ENCODE data around the gene TMEM271.

Gene TMEM271

GRCh38 chr4:576245-576821 lies at the start of gene TMEM271:
TMEM271 (minus strand) TSS chr4:576295; CDS start chr4:576062, 233 bp downstream.
- Mint-ChIP-seq H3K27me3 (peaks cover 50% of the 10 kb centered on the region), H3K36me3 (no peaks in the 10 kb centered on the region), H3K9me3 (ENCODE audit: low read depth) (no peaks in the 10 kb centered on the region), H3K27ac (no peak within 1 kb of the TSS), H3K4me1 (ENCODE audit: low read depth) (peaks cover 11% of the 10 kb centered on the region), H3K4me3 (peak within 1 kb of the TSS; percentile 79)

DNA sequence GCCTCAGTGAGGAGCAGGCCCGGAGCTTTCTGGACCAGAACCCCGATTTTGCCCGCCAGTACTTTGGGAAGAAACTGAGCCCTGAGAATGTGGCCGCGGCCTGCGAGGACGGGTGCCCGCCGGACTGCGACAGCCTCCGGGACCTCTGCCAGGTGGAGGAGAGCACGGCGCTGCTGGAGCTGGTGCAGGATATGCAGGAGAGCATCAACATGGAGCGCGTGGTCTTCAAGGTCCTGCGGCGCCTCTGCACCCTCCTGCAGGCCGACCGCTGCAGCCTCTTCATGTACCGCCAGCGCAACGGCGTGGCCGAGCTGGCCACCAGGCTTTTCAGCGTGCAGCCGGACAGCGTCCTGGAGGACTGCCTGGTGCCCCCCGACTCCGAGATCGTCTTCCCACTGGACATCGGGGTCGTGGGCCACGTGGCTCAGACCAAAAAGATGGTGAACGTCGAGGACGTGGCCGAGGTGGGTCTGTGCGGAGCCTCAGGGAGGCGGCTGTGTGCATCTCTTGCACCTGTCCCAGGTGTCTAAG lies 49.6 kb upstream of the TMEM271 start:
- Mint-ChIP-seq H3K9me3 (ENCODE audit: low read depth) (no peaks in the 10 kb centered on the region), H3K27me3 (peaks cover 4% of the 10 kb centered on the region), H3K36me3 (no peaks in the 10 kb centered on the region), H3K4me3 (no peak overlapping the region), H3K27ac (no peak overlapping the region), H3K4me1 (ENCODE audit: low read depth) (no peaks in the 10 kb centered on the region)

DNA sequence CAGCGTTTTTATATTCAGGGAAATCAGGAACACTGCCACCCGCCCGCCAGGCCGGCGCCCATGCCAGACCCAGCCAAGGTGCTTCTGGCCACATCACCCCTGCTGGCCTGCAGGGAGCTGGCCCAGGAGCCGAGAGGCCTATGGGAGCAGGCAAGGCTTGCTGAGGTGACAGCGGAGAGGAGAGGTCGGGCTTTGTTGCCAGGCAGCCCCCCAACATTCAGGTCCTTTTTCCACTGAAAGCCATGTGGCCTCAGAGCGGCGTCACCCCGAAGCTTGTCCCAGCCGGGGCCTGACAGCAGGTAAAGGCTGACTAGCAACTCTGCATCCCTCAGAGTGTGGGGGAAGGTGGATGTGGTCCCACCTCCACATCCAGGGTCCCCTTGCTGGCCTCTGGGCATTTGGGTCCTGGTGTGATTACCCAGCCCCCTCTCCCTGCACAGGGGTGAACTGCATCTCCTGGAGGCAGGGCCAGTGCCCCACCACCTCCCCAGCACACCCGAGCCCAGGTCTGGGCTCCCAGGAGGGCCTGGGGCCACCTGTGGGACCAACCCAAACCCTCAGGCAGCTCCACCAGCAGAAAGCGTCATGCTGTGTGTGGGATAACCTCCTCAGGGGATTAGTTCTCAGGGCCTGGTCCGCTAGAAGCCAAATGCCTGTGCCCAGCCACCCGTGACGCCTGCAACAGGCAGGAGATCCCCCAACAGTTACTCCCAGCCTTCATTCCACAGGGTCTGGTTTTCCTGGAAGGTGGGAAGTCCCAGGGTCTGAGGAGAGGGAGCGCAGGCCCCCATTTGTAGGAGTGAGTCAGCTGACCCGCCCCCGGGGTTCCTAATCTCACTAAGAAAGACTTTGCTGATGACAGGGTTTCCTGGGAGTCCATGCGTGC lies 48.9 kb upstream of the TMEM271 start, which contains the start of gene PDE6B:
TSS of gene PDE6B (plus strand) at position 869 of the 886 bp plus-strand sequence. CDS start 54 bp downstream, outside the sequence.
- Mint-ChIP-seq H3K27ac (no peak within 1 kb of the TSS), H3K4me1 (ENCODE audit: low read depth) (no peaks in the 10 kb centered on the region), H3K4me3 (no peak within 1 kb of the TSS), H3K27me3 (peaks cover 7% of the 10 kb centered on the region), H3K36me3 (no peaks in the 10 kb centered on the region), H3K9me3 (ENCODE audit: low read depth) (no peaks in the 10 kb centered on the region)

DNA sequence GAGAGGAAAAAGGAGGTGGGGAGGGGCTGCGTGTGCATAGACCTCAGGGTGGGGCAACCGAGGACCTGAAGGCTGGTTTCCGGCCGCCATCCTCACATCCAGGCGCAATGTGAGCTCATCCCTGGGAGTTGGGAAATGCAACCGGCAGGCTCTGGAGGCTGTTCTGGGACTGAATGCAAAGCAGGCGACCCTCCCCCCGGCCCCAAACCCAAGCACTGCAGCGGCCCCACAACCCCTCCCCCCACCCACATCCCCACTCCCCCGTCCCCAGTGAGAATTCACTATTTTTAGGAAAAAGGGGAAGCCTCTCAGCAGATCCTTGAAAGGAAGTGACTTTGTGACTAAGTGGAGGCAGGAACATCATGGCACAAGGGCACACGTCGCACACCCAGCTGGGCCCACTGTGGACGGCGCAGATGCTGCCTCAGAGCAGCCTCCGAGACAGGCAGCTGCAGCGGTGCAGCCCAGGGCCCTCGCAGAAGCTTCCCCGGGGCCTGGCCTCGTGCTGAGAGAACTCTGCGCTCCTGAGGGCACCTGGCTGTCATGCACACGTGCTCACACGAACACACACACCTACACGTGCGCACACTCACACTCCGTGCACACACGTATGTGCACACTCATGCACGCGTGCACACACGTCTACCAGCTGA lies 47.9 kb upstream of the TMEM271 start:
- H3K9me3 Mint-ChIP-seq (ENCODE audit: low read depth) = no peaks in the 10 kb centered on the region
- no peak overlapping the region for H3K27ac Mint-ChIP-seq
- peaks cover 7% of the 10 kb centered on the region for H3K27me3 Mint-ChIP-seq

DNA sequence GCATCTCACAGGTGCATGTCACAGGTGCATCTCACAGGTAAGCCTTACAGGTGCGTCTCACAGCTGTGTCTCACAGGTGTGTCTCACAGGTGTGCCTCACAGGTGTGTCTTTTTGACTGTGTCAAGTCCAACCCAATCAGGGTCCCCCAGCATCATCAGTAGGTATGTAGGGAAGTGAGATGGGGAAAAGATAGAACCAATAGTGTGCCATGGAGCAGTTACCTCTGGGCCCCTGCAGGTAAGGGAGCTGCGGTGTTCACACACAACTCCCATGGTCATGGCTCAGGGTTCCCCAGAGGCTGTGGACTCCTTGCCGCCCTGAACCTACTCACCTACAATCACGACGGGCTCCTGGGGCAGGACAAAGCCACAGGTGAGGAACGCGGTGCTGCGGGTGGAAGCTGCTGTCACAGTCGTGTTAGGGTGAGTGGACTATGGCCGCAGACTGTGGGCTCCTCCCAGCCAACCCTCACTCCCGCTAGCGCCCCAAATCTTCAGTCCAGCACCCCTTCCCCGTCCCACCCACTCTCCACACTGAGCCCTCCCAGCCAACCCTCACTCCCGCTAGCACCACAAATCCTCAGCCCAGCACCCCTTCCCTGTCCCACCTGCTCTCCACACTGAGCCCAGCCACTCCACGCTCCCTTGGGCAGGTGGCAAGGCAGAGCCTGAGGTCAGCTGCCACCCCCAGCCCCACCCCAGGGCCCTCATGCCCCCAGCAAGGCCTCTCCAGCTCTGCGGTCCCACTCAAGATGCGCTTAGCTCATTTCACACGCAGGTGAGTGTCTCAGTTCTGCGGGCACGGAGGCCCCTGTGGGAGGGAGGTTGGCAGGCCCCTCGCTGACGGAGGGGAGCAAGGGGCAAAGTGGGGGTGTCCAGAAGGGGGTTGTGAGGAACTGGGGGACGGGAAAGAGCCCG lies 47.2 kb upstream of the TMEM271 start:
- Mint-ChIP-seq H3K9me3 (ENCODE audit: low read depth) (no peaks in the 10 kb centered on the region), H3K36me3 (no peaks in the 10 kb centered on the region), H3K27me3 (peaks cover 7% of the 10 kb centered on the region), H3K4me3 (no peak overlapping the region), H3K4me1 (ENCODE audit: low read depth) (no peaks in the 10 kb centered on the region), H3K27ac (no peak overlapping the region)

More for the DNA sequence above, 47.9 kb upstream of the TMEM271 start:
- no peaks in the 10 kb centered on the region for H3K4me1 Mint-ChIP-seq (ENCODE audit: low read depth)
- H3K4me3 Mint-ChIP-seq = no peak overlapping the region
- H3K36me3 Mint-ChIP-seq = no peaks in the 10 kb centered on the region

DNA sequence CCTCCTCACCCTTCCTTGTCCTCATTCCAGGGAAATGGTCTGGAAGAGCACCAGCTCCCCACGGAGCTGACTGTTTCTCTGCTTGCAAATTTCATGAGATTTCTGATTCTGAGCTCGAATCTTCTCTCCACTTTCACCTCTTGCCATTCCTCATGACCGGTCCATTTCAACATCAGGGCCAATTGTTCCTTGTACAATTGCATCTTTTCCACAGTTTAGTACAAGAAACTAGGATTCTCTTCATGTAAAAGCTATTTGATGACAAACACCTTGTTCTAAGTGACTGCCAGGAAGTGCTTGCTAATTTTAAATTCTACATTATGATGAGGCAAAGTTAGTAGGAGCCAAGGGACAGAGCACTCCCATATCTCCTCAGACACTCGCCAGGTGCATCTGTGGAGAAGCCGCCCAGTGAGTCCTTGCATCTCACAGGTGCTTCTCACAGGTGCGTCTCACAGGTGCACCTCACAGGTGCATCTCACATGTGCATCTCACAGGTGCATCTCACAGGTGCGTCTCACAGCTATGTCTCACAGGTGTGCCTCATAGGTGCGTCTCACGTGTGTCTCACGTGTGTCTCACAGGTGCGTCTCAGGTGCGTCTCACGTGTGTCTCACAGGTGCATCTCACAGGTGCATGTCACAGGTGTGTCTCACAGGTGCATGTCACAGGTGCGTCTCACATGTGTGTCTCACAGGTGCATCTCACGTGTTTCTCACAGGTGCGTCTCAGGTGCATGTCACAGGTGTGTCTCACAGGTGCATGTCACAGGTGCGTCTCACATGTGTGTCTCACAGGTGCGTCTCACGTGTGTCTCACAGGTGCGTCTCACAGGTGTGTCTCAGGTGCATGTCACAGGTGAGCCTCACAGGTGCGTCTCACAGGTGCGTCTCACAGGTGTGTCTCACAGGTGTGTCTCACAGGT lies 46.2 kb upstream of the TMEM271 start:
- no peaks in the 10 kb centered on the region for H3K9me3 Mint-ChIP-seq (ENCODE audit: low read depth)
- no peak overlapping the region for H3K27ac Mint-ChIP-seq
- no peaks in the 10 kb centered on the region for H3K36me3 Mint-ChIP-seq
- H3K4me3 Mint-ChIP-seq = no peak overlapping the region
- no peaks in the 10 kb centered on the region for H3K4me1 Mint-ChIP-seq (ENCODE audit: low read depth)
- H3K27me3 Mint-ChIP-seq = peaks cover 10% of the 10 kb centered on the region

- Mint-ChIP-seq H3K36me3 (no peaks in the 10 kb centered on the region), H3K27me3 (peaks cover 10% of the 10 kb centered on the region), H3K4me3 (no peak overlapping the region), H3K4me1 (ENCODE audit: low read depth) (no peaks in the 10 kb centered on the region), H3K27ac (no peak overlapping the region), H3K9me3 (ENCODE audit: low read depth) (no peaks in the 10 kb centered on the region)
These were observed 45.4 kb upstream of the TMEM271 start for GRCh38 chr4:621296-622070.

- Mint-ChIP-seq H3K27me3 (peaks cover 10% of the 10 kb centered on the region), H3K9me3 (ENCODE audit: low read depth) (no peaks in the 10 kb centered on the region), H3K4me3 (no peak overlapping the region), H3K27ac (no peak overlapping the region), H3K4me1 (ENCODE audit: low read depth) (no peaks in the 10 kb centered on the region), H3K36me3 (no peaks in the 10 kb centered on the region)
These were observed 44.8 kb upstream of the TMEM271 start for GRCh38 chr4:620851-621261.

- Mint-ChIP-seq H3K27ac (no peak overlapping the region), H3K36me3 (no peaks in the 10 kb centered on the region), H3K4me3 (no peak overlapping the region), H3K27me3 (peaks cover 10% of the 10 kb centered on the region), H3K9me3 (ENCODE audit: low read depth) (no peaks in the 10 kb centered on the region), H3K4me1 (ENCODE audit: low read depth) (no peaks in the 10 kb centered on the region)
These were observed 44.1 kb upstream of the TMEM271 start for GRCh38 chr4:620201-620600.

DNA sequence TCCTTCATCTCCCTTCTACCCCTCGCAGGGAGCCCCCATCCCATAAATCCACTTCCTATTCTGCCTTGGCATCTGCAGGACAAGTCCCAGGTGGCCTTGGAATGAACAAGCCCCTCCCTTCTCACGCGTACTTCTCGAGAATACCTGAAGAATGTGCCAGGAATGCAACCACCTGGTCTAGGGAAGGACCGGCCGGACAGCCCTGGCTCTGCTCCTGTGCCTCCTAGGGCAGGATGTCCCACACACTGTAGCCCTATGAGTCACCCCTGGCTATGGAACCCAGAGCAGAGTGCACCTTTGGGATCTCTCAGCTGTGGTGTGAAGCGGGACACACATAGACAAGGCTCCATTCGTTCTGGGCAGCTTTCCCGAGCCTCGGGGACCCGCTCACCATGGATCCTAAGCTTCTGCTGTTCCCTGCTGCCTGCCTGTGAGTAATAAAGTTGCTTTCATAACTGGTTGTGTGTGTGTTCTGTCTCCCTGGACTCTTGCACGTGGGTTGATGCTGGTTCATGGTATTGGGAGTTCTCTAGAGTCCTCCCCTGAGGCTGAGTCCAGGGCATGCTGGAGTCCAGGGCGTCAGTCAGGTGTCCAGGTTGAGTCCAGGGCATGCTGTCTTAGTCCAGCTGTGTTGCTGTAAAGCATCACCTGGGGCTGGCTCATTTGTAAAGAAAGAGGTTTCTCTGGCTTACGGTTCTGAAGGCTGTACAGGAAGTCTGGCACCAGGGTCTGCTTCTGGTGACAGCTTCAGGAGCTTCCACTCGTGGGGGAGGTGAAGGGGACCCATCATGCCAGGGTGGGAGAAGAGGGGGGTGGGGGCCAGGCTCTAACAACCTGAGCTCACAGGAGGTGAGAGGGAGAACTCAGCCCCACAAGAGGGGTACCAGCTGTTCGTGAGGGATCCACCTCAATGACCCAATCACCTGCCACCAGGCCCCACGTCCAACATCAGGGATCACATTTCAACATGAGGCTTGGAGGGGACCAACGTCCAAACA lies 41.8 kb upstream of the TMEM271 start:
- Mint-ChIP-seq H3K9me3 (ENCODE audit: low read depth) (no peaks in the 10 kb centered on the region), H3K4me1 (ENCODE audit: low read depth) (no peaks in the 10 kb centered on the region), H3K27ac (no peak overlapping the region), H3K4me3 (no peak overlapping the region), H3K36me3 (no peaks in the 10 kb centered on the region), H3K27me3 (peaks cover 7% of the 10 kb centered on the region)

GRCh38 chr4:616911-617643 lies 41.0 kb upstream of the TMEM271 start:
- Mint-ChIP-seq H3K4me1 (ENCODE audit: low read depth) (no peaks in the 10 kb centered on the region), H3K4me3 (no peak overlapping the region), H3K27ac (no peak overlapping the region), H3K27me3 (peaks cover 6% of the 10 kb centered on the region), H3K36me3 (no peaks in the 10 kb centered on the region), H3K9me3 (ENCODE audit: low read depth) (no peaks in the 10 kb centered on the region)
